Stimulated activated CD4-positive, alpha-beta T cell treated with anti-CD3 and anti-CD28 coated beads, TNF-alpha, amount 100 ng/mL, for 1 hour (primary cell): ENCODE data around the gene CHRDL1.

Source experiments
- DNase-seq, 3 donors: peaks; one replicate each; pipeline ENCODE4 v3.0.0-alpha.2; 2020; ENCODE audit warnings: low read depth in 3 of 3, low spot score in 1 of 3

CHRDL1 gene

DNA sequence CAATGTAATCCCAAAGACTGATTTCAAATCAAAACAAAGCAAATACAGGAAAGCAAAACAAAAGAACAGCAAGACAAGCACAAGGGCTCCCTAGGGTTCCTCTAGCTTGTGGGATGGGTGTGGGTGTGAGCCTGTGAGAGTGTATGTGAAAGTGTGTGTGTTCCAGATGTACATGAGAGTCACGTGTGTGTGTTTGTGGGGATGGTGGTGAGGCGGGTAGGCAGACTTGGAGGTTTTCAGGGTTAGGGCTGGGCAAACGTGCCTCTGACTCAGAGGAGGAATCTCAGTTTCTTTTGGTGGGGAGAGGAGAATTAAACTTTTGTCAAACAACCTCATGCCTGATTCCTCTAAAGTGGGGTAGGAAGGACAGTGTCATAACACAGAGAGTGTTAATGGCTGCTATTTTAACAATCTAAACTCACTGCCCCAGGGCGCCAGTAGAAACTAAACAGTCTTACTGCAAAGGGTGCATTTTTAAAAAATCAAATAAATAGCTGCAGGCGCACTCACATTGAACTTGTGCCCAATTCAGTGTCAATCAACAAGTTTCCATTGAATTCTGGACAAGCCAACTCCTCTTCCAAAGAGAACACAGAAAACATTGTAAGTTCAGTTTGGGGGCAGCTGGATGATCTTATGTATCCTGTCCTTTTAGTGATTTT is 51.8 kb downstream of the CHRDL1 start:
- DNase-seq = no peak

DNA sequence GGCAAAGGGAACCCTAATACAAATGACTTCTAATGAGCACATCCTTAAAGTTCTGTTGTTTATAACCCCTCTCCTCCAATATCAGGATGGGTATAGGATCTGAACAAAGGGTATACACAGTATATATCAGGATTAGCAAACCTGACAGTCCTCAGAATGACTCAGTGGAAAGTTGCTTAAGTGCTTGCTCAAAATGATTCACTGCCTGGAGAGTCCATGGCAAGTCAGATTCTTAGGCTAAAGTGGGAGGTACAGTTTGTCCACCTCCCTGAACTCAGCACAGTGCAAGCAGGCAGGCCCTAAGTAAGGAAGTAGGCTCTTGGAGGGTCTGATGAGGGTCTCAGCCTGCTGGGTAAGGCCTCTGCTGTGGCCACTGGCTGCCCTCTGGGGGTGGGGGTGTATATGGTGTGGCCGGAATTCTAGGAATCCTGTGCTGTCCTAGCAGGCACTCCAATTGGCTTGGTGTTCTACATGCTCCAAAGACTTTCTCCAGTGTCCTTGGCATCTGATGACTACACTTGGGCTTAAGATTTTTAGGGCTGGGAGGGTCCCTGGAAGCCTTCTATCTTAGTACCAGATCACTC is 54.3 kb downstream of the CHRDL1 start:
- DNase-seq = no peak

DNA sequence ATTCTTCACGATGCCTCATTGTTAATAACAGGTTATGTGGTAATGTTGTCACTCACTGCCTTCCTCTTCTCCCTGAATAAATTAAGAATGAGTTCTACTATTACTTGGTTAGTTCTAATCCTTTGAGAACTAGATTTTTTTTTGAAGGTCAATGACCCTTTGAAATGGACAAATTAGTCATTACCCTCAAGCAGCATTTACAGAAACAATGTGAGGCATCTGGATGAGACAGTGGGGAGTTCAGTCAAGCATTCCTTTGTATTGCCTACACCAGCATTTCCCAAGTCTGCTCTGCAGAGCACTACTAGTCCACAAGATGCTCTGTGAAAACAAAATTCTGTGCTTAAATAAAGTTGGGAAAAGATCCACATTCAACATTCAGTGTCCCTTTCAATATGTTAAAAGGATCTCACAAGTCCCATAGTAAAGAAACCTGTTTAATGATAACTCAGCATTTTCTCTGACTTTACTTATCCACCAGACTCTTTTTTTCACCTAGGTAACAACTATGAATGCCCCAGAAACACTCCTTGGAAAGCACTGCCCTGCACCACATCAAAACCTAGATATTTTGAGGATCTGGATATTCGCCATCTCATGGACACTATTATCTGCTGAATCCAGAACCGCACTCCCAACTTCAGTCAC is 60.6 kb downstream of the CHRDL1 start:
- DNase-seq = no peak

DNA sequence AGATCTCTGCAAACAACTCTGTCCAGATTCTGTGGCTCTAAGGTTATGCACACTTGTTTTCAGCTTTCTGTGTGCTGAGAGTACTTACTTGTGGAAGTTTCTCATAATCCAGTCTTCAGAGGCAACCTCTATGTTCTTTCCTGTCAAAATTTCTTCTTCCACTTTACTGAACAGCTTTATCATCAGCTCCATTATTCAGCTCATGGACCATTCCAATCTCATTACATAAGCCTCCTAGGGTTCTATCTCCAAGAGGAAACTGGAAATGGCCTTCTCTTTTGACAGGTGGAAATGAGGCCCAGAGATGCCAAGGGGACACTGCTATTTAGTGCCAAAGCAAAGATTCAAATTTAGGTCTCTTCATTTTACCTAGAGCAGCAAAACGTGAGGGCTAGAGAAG is 61.3 kb downstream of the CHRDL1 start:
- no peak for DNase-seq

DNA sequence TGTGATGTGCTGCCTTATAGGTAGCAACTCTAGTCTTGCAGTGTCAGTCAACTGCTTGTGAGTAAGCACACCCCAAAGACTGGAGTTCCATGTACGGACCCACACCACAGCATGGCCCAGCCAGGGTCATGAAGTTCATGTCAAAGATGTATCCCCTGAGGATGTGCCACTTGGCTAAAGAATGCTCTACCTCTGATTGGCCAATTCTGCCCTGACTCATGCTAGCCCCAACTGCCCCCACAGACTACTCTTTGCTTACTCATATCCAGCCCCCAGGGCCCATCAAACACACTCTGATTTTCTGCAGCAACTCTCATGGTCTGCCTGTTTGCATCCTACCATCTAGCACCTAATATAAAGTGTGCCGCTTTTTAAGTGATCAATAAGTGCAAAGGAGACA is 62.5 kb downstream of the CHRDL1 start:
- DNase-seq = no peak

DNA sequence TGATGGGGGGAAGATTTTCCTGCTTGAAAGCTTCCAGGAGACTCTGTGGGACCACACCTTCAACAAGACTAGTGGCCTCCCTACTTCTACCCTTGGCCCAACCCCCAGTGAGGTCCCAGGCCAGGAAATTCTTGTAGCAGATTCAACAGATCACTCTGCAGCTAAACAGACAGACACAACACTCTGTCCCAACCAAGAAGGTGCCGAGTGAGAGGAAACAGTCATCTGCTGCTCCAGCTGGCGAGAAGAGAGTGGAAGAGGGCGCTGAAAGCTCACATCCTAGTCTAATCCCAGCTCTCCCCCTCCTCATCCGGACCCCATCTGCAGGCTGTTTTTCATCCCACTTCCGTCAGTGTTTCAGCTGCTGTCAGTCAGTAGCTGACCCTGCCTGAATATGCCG is 63.4 kb downstream of the CHRDL1 start:
- DNase-seq = no peak

GRCh38 chrX:110723844-110724243 is 71.8 kb downstream of the CHRDL1 start:
- no peak for DNase-seq

GRCh38 chrX:110722135-110722534 is 73.5 kb downstream of the CHRDL1 start:
- DNase-seq = no peak

- no peak for DNase-seq
Observed at GRCh38 chrX:110713666-110714065, 82.0 kb downstream of the CHRDL1 start.

DNA sequence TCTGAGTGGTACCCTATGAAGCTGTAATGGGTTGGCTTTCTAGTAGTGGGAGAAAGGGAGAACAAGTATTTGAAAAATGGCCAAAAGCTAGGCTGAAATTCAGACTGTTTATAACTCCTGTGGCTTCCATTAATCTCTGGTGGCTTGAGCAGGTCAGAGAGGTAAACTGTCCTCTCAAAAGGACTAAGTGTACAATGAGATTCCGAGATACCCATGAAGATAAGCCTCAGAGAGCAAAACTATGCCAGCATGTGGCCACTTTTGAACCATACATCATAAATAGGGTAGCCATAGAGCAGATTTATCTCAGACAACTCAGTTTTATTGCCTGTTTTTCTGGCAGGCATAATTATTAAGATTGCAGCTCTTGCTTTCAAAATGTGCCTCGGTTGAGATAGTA is 89.2 kb downstream of the CHRDL1 start:
- DNase-seq = no peak

DNA sequence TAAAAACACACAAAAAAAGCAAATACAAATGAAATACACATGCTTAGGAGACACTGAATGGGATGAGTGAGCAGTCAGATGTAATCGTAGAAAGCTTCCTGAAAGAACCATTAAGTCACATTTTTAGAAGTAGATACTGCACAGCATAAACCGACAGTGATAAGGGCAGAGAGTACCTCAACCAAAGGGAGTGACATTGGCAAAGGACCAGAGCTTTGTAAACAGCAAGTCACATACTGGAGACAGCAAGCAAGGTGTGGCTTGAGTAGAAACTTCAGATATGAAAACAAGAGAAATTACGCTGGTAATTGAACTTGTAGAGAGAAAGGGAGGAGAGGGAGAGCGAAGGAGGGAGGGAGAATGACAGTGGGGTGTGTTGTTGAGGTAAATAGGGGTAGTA is 92.0 kb downstream of the CHRDL1 start:
- no peak for DNase-seq

GRCh38 chrX:110699109-110699508 is 96.5 kb downstream of the CHRDL1 start:
- DNase-seq = no peak

DNA sequence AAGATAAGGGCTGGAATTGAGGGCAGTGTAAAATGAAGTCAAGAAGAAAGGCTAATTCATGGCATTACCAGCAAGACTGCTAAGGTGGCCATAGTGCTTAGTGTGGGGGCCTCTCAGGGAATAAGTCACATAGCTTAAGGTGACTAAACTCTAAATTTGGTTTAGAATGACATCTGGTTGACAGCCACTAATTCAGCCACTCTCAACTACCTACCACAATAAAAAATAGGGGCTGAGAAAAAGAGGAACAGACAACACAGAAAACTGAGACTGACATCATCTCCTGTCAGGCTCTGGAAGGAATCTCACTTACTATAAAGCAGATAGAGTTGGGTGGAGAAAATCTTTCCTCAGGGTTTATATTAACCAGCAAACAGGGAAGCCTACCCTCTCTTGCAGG is 96.9 kb downstream of the CHRDL1 start:
- DNase-seq = no peak

- no peak for DNase-seq
Observed at GRCh38 chrX:110692866-110693265, 102.8 kb downstream of the CHRDL1 start.

DNA sequence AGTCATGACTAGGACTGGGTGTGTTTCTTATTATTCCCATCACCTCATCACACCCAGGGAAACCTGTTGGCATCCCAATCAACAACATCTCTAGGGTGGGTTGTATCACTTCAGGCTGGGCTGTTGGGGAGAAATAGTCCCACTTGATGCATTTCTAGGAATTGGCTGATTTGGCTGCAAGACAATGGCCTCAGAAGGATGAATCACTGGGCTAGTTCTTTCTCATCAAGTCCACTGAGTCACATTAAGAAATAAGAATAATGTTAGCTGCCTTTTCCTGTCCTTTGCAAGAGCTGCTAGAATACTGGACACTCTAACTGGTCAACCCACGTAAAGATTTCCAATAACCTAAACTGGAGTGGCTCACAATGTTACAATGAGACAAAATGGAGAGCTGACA is 104.2 kb downstream of the CHRDL1 start:
- DNase-seq = no peak

GRCh38 chrX:110684653-110685052 is 111.0 kb downstream of the CHRDL1 start:
- no peak for DNase-seq

DNA sequence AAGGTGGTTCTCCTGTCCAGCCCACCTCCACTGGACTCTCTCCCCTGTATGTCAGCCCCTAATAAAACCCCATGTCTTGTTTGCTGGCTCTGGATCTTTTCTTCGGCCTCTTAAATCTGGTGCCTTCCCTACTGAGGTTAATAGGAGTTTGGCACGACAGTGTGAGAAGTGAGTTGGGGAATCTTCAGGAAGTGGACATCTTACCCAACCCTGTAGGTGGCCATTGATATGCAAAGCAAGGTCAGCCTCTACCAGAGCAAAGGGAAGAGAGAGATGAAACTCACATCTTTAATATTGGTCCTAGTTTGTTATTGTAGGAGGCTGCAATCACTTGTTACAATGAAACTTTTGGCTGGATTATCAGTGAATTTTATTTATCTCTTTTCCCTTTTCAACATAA is 111.7 kb downstream of the CHRDL1 start:
- DNase-seq = no peak

DNA sequence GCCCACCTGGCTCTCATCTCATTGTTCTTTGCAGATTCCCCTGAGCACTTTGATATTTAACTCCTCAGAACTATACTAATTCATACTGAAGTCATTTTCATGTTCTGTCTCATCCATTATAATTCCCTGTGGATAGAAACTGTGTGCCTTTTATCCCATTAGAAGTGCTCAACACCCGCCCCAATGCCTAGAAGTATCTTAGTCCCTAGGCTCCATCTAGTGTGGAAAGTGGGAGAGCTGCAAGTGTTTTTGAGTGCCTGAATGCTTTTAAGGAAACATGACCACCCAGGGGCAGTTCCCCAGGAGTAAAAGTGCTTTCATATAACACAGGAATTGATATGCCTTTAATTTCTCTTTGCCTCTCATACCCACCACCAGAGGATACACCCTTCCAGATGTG is 117.0 kb downstream of the CHRDL1 start:
- DNase-seq = no peak

DNA sequence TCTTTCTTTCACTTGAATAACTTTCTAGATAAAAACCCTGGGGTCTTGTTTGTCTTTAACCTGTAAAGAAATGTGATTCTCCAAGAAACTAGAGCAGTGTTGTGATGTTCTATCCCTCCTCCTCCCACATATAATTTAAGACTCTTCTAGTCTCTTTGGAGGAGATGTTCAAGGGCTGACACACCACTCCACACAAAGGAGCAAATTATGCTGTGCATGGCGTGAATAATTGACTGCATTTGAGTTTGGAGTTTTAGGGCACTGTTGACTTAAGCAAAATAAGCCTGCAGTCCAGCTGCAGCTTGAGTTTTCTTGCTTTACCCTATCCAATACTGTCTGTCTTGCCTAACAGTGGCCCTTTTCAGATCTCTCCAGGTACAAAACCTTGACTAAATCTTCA is 119.7 kb downstream of the CHRDL1 start:
- no peak for DNase-seq

GRCh38 chrX:110671068-110671803 is 124.4 kb downstream of the CHRDL1 start:
- no peak for DNase-seq

GRCh38 chrX:110669572-110669971 is 126.0 kb downstream of the CHRDL1 start:
- no peak for DNase-seq

DNA sequence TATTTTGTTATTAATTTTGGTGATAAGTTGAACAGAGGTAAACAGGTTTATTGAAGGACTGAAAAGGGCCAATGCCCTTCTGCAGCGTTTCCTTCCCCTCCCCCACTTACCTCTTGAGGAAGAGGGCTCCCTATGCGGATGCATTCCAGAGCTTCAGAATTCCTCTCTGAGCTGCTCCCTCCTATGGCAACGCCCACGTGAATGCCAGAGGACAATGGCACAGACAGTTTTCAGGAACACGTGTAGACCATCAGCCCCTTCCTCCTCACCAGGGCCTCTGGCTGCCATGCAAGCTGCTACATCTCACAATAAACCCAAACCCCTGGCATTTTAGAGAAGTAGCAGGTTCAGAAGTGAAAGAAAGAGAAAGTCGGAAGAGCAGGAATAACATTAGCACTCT is 127.9 kb downstream of the CHRDL1 start:
- DNase-seq = no peak
